ENCODE measurements around the gene SPEF2.

DNA sequence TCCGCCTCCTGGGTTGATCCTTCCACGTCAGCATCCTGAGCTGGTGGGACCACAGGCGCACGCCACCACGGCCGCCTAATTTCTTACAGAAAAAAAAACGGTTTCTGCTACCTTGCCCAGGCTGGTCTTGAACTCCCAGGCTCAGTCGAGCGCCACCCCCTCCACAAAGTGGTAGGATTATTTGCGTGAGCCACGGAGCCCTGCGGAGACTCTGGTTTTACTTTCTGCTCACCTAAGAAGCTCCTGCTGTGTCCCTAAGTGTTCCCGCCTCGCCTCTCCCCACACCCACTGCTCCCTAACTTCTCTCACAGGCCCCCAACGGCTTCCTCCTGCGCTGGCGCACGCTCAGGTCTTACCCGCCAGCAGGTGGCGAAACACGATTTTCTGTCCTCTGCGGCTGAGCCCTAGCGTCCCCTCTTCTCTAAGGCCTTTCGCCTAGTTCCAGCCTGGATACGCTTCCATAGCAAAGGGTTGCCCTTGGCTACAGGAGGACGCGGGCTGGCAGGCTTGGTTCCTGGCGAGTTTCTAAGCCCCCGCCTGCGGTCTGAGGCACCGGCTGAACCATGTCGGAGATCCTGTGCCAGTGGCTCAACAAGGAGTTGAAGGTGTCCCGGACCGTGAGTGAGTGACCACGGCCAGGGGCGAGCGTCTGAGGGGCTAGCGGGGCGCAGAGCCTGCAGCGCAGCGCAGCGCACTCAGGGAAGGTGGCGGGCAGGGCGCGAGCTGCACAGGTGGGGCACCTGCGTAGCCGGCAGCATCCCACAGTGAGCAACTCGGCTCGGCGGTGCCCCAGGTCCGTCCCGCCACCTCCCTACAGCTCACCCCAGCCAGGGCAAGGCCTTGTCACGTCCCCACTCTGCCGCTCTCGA is at the start of gene SPEF2:
- TF ChIP-seq EP300 (IDR thresholded peaks at IDR 0.05) (no peak), POLR2A (IDR thresholded peaks at IDR 0.05) (no peak), POLR2AphosphoS5 (IDR thresholded peaks at IDR 0.05) (peak in 2 of 3 donors; percentile 44 to 53)
- TF ChIP-seq, protein P1, sequence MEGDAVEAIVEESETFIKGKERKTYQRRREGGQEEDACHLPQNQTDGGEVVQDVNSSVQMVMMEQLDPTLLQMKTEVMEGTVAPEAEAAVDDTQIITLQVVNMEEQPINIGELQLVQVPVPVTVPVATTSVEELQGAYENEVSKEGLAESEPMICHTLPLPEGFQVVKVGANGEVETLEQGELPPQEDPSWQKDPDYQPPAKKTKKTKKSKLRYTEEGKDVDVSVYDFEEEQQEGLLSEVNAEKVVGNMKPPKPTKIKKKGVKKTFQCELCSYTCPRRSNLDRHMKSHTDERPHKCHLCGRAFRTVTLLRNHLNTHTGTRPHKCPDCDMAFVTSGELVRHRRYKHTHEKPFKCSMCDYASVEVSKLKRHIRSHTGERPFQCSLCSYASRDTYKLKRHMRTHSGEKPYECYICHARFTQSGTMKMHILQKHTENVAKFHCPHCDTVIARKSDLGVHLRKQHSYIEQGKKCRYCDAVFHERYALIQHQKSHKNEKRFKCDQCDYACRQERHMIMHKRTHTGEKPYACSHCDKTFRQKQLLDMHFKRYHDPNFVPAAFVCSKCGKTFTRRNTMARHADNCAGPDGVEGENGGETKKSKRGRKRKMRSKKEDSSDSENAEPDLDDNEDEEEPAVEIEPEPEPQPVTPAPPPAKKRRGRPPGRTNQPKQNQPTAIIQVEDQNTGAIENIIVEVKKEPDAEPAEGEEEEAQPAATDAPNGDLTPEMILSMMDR (IDR thresholded peaks at IDR 0.05), result peak in 5 of 7 experiments; percentile 50 to 79 (median 69)
